Measurements from ENCODE around the gene LENG8.

DNA sequence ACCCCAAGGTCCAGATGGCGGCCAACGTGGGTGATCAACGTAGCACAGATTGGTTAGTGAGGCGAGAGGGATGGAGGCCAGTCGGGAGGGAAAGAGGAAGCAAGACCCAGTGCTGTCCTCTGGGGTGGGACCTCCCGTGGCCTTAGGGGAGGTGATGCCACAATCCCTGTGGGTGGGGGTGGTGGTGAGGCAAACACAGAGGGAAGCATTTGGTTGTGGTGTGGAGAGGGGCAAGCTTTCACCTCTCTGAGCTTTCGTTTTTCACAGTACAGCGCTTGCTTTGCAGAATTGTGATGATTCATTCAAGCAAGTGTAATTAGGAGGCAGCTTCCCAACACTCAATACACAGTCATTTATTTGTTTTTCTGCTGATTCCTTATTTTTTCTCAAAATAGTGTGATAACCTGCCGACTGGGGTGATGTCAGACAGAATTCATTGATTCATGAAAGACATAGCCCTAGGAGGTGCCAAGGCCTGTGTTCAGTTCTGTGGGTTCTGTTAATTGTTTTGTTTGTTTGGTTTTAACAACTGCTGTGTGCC lies 2.4 kb downstream of the LENG8 start:
- no peak for TF ChIP-seq CTCF (IDR thresholded peaks at IDR 0.05)
- TF ChIP-seq EZH2phosphoT487 (IDR thresholded peaks at IDR 0.05) = no peak
